NOMO-1 (cell line): ENCODE results near the gene IRAG1.
"Not testable (repeated sequence)": the region's sequence is repeated elsewhere in the genome, so short reads cannot be mapped to it uniquely, and the experiment has no call there.

Experiments used
- DNase-seq, 2 experiments: peaks; one replicate each; lab custom pipeline; 2025; ENCODE audit not compliant: unreplicated experiment in 2 of 2; lab: John Stamatoyannopoulos, UW

The IRAG1 gene

DNA sequence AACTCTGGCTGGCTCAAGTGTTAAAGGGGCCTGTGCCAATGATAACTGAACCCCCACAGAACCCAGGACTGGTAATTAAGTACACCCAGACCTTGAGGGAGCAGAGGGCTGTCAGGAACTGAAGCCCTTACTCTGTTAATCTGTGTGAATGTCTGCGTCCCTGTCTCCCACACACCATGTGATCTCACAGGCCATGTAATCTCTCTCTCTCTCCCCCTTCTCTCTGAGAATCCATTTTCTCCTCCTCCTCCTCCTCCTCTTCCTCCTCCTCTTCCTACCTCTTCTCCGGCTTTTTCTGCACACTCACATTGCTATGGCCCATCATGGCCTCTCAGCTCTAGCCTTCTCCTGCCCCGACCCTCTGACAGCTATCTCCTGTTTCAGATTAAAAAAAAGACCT, 14.6 kb upstream of the IRAG1 start:
- no peak for DNase-seq

- DNase-seq, result no peak
These were observed 8.4 kb upstream of the IRAG1 start for GRCh38 chr11:10701982-10702381.

GRCh38 chr11:10699072-10699471, 5.5 kb upstream of the IRAG1 start:
- DNase-seq, result no peak

- DNase-seq, result no peak
These were observed 3.7 kb upstream of the IRAG1 start for GRCh38 chr11:10697323-10697620.

GRCh38 chr11:10696468-10697322, 3.1 kb upstream of the IRAG1 start:
- DNase-seq, result peak in 1 of 2 experiments; percentile 19

DNA sequence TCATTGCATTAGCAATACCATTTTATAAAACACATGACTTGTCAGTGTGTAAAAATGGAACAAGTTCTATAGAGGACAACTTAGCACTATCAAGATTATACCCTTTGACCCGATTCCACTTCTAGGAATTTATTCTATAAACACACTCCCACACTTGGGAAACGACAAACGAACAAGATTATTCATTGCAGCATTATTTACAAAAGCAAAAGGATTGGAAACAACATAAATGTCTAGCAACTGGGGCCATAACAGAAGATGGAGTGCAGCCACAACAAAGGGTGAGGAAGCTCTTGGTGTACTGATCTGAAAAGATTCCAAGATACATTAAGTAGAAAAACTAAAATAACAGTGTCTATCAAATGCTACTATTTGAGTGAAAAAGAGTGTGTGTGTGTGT, 2.3 kb upstream of the IRAG1 start:
- no peak for DNase-seq

GRCh38 chr11:10694486-10695239, 1.1 kb upstream of the IRAG1 start:
- no peak for DNase-seq

GRCh38 chr11:10692531-10693115, 932 bp downstream of the IRAG1 start:
- DNase-seq, result no peak

DNA sequence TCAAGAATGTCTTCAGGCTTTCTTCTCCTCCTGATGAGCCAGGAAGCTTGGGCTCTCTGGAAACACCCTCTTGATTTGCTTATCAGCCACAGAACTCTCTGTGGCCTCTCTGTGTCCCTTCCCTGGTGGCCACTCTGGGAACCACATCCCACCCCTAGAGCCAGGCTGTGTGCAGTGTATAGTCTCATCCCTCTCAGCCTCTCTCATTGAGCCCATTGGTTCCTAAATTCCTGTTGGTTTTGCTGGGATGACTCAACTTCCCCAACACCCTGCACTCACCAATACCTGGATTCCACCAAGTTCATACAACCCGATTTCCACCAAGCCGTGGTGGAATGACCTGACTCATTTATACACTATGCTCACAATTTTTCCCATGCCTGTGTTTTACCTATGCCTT, 5.2 kb downstream of the IRAG1 start:
- no peak for DNase-seq

- DNase-seq, result no peak
These were observed 7.2 kb downstream of the IRAG1 start for GRCh38 chr11:10686311-10686710.

DNA sequence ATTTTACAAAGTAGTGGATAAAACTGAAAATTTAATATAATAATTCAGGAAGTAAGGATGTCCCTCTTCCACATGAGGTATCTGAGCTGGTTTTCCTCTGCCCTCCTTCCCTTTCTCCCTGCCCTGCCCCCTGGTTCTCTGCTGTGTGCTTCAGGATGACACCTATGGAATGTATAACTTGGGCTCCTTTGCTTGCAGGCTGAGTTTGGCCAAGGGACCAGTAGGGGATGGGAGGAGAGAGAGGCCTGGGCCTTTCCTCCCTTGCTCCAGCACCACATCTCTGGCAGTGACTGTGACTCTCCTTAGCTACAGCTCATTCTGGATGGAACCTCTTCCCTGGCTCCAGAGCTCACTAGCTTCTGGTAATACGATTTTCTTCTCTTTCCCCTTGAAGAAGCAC, 10.1 kb downstream of the IRAG1 start:
- DNase-seq, result no peak

DNA sequence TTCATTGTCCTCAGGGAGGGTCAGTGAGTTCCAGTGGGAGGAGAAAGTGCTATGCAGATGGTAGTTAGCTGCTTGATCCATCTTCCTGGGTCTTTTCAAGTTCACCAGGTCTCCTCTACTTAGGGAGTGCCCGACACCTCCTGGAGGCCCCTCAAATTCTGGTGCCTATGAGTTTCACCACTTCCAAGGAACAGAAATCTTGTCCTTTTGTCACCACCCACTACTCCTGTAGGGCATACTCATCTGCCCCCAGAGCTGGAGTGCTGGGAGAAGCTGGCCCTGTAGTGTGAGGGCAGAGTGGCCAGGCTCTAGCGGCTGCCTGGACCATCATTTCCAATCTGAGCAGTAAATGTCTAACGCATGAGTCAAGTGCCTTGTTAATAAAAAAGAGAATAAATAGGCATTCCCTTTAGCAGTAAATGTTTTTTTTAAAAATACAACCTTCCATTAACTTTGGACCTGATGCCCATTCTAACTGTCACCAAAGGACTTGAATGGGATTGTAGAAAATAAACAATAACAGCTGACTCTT, 12.5 kb downstream of the IRAG1 start:
- DNase-seq, result no peak

DNA sequence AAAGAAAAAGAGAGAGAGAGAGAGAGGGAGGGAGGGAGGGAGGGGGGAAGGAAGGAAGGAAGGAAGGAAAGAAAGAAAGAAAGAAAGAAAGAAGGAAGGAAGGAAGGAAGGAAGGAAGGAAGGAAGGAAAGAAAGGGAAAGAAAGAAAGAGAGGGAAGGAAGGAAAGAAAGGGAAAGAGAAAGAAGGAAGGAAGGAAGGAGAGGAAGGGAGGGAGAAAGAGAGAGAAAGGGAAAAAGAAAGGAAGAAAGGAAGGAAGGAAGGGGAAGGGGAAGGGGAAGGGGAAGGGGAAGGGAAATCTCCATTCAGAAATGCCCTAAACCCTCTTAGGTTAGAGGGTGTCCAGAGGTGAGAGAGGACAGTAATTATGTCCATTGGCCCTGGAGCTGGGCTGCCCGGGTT, 13.3 kb downstream of the IRAG1 start:
- not testable (repeated sequence) for DNase-seq

DNA sequence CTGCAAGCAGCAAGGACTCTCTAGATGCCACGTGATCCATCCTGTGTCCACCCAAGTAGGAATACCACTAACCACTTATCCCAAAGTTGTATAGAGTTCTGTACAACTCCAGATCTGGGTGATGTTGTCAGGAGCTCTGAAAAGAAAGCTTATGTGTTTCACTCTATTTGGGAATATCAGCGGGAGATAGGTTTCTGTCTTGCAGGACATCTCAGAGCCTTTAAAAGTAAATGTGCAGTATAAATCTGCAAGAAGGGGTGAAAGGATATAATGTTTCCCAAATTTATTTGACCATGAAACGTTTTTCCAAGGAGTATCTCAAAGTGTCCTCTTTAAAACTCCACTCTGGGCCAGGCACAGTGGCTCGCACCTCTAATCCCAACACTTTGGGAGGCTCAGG, 13.9 kb downstream of the IRAG1 start:
- DNase-seq, result no peak

DNA sequence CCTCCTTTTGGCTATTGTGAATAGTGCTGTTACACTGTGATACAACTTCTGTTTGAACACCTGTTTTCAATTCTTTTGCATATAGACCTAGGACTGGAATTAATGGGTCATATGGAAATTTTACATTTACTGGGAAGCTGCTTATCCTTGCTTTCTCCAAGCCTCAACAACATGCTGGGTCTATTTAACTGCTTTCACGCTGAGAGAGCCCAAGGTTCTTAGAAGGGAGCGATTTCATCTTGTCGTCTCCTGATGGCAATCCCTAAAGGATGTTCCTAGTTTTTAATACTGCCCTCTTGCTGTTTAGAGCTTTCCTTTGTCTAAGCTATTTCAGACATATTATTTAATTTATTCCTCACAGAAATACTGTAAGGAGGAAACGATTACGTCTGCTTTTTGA, 15.5 kb downstream of the IRAG1 start:
- DNase-seq, result no peak

GRCh38 chr11:10676919-10677318, 16.6 kb downstream of the IRAG1 start:
- no peak for DNase-seq

DNA sequence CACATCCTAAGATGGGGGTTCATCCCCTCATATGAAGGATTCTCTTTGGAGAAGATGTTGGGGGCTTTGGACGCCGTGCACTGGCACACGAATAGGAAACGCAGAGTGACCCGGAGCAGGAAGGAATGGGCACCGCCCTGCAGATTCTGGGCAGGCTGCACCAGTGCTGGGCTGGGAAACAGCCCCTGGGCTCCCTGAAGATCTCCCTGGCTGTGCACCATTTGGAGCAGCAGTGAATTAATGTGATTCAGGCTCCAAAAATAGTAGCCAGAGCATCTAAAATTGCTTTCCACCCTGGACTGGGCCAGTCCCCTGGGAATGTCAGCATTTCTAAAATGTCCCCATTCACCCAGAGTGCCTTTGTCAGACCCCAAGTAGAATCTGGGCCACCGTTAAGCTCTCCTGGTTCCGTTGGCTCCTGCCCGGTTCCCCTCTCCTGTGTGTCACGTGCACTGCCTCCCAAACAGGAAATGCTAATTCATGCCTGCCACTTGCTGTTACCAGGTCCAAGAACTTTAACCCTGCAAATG, 18.6 kb downstream of the IRAG1 start:
- no peak for DNase-seq

- DNase-seq, result no peak
These were observed 19.1 kb downstream of the IRAG1 start for GRCh38 chr11:10674440-10674855.

DNA sequence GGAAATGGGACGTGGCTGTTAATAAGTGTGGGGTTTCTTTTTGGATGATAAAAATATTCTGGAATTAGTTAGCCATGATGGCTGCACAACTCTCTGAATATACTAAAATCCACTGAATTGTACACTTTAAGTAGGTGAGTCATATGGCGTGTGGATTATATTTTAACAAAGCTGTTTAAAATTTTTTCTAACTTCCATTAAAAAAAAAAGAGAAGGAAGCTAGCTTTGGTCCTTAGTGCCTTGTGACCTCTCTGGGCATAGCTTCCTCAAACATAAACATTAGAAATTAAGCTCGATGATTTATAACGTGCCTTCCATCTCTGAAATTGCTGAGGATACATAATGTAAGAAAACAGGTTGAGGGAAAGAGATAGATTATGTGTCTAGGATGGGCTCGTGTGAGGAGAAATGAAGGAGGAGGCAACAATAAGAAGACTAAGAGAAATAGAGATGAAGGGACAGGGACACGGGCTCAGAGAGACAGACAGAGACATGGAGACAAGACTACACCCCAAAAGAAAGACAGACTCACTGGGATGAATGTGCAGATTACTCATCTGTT, 20.0 kb downstream of the IRAG1 start:
- peak; percentile 28 to 53 for DNase-seq

DNA sequence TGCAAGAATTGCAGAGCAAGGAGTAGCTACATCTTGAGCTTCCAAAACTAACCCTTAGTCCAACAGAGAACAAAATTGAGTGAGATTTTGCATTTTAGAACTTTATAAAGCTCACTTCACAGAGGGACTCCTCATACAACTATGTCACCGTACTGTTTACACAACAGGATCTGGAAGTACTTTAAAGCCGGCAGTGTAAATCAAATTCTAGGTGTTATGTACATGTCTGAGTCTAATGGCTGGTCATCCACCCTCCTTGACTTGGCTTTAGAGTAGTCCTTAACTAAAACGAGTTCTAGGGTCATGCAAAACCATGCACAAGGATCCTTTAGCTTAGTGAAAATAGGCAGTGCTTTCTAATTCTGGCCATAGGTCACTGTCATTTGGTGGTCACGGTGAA, 23.5 kb downstream of the IRAG1 start:
- no peak for DNase-seq
